ENCODE results near the gene BANK1. TPM values are rescaled to one million over a fixed set of nuclear protein-coding genes. Genes with fewer than 3 reads are reported as not detected.

BANK1 gene
- total RNA-seq, 2 donors from 2014 or later, result 0.53 to 0.57 TPM

- Mint-ChIP-seq H3K27me3 (ENCODE audit: insufficient read depth) (no peaks in the 10 kb centered on the region), H3K9me3 (no peaks in the 10 kb centered on the region), H3K4me1 (peaks cover 6% of the 10 kb centered on the region), H3K4me3 (no peak overlapping the region), H3K27ac (no peak overlapping the region), H3K36me3 (ENCODE audit: low read depth) (no peaks in the 10 kb centered on the region)
- Histone ChIP-seq H3K9ac (ENCODE audit: extremely low read depth, low read length, poor library complexity, severe bottlenecking) (no peak overlapping the region), H3K36me3 (ENCODE audit: control insufficient read depth, insufficient read depth, low read length) (no peaks in the 10 kb centered on the region), H3K27ac (ENCODE audit: low read depth, low read length) (no peak overlapping the region), H3K4me1 (ENCODE audit: control insufficient read depth, insufficient read depth, low read length) (no peaks in the 10 kb centered on the region), H3K9me3 (ENCODE audit: control insufficient read depth, low read length) (no peaks in the 10 kb centered on the region), H3K27me3 (ENCODE audit: control insufficient read depth, insufficient read depth, low read length, poor library complexity, severe bottlenecking) (no peaks in the 10 kb centered on the region), H3K4me3 (ENCODE audit: low read length) (no peak overlapping the region)
- no peak for DNase-seq
- TF ChIP-seq, protein P1, sequence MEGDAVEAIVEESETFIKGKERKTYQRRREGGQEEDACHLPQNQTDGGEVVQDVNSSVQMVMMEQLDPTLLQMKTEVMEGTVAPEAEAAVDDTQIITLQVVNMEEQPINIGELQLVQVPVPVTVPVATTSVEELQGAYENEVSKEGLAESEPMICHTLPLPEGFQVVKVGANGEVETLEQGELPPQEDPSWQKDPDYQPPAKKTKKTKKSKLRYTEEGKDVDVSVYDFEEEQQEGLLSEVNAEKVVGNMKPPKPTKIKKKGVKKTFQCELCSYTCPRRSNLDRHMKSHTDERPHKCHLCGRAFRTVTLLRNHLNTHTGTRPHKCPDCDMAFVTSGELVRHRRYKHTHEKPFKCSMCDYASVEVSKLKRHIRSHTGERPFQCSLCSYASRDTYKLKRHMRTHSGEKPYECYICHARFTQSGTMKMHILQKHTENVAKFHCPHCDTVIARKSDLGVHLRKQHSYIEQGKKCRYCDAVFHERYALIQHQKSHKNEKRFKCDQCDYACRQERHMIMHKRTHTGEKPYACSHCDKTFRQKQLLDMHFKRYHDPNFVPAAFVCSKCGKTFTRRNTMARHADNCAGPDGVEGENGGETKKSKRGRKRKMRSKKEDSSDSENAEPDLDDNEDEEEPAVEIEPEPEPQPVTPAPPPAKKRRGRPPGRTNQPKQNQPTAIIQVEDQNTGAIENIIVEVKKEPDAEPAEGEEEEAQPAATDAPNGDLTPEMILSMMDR (conservative IDR thresholded peaks at IDR 0.05), result no peak
Measured at GRCh38 chr4:101831816-101832215, 41.3 kb downstream of the BANK1 start.

DNA sequence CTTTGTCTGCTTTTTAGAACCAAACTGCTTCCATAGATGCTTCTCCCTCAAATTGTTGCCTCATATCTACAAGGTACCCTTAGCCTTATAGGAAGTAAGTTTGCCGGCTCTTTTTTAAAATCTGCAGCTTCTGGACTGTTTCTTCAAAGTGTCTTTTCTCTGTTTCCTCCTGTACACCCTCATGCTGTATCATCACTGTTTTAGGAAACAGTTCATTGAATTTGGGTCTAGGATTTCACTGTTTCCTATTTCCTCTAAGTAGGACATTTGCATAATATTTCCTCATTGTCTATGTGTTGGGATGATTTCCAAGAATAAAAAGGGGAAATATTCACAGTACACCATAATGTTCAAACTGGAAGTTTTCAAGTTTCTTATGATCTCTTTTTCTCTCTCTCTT, 43.0 kb downstream of the BANK1 start:
- H3K4me1 Mint-ChIP-seq, result peaks cover 6% of the 10 kb centered on the region
- H3K9me3 Mint-ChIP-seq, result no peaks in the 10 kb centered on the region
- no peaks in the 10 kb centered on the region for H3K36me3 ChIP-seq (ENCODE audit: control insufficient read depth, insufficient read depth, low read length)
- H3K4me3 ChIP-seq (ENCODE audit: low read length), result no peak overlapping the region
- no peak overlapping the region for H3K4me3 Mint-ChIP-seq
- no peaks in the 10 kb centered on the region for H3K27me3 ChIP-seq (ENCODE audit: control insufficient read depth, insufficient read depth, low read length, poor library complexity, severe bottlenecking)
- H3K9ac ChIP-seq (ENCODE audit: extremely low read depth, low read length, poor library complexity, severe bottlenecking), result no peak overlapping the region
- H3K27me3 Mint-ChIP-seq (ENCODE audit: insufficient read depth), result no peaks in the 10 kb centered on the region
- no peaks in the 10 kb centered on the region for H3K9me3 ChIP-seq (ENCODE audit: control insufficient read depth, low read length)
- no peak overlapping the region for H3K27ac ChIP-seq (ENCODE audit: low read depth, low read length)
- TF ChIP-seq, protein P1 (conservative IDR thresholded peaks at IDR 0.05), result no peak
- 88 to 100% methylated on average over 1 of the region's 1 CpG for WGBS, 2 experiments (ENCODE audit: insufficient coverage in 1 of 2, insufficient read length in 1 of 2)
- no peaks in the 10 kb centered on the region for H3K36me3 Mint-ChIP-seq (ENCODE audit: low read depth)
- no peak overlapping the region for H3K27ac Mint-ChIP-seq
- DNase-seq, result no peak
- no peaks in the 10 kb centered on the region for H3K4me1 ChIP-seq (ENCODE audit: control insufficient read depth, insufficient read depth, low read length)

GRCh38 chr4:101835121-101835904, 44.8 kb downstream of the BANK1 start:
- no peaks in the 10 kb centered on the region for H3K27me3 Mint-ChIP-seq (ENCODE audit: insufficient read depth)

More at GRCh38 chr4:101835121-101835904, 44.8 kb downstream of the BANK1 start:
- H3K27ac Mint-ChIP-seq, result no peak overlapping the region
- H3K9me3 ChIP-seq (ENCODE audit: control insufficient read depth, low read length), result no peaks in the 10 kb centered on the region
- H3K4me1 ChIP-seq (ENCODE audit: control insufficient read depth, insufficient read depth, low read length), result no peaks in the 10 kb centered on the region
- no peaks in the 10 kb centered on the region for H3K36me3 ChIP-seq (ENCODE audit: control insufficient read depth, insufficient read depth, low read length)
- no peaks in the 10 kb centered on the region for H3K27me3 ChIP-seq (ENCODE audit: control insufficient read depth, insufficient read depth, low read length, poor library complexity, severe bottlenecking)
- no peak overlapping the region for H3K4me3 ChIP-seq (ENCODE audit: low read length)
- H3K9me3 Mint-ChIP-seq, result no peaks in the 10 kb centered on the region
- H3K27ac ChIP-seq (ENCODE audit: low read depth, low read length), result no peak overlapping the region
- TF ChIP-seq, protein P1 (conservative IDR thresholded peaks at IDR 0.05), result no peak
- DNase-seq, result no peak
- H3K9ac ChIP-seq (ENCODE audit: extremely low read depth, low read length, poor library complexity, severe bottlenecking), result no peak overlapping the region
- 87 to 100% methylated on average over 1 to 2 of the region's 2 CpGs for WGBS, 2 experiments (ENCODE audit: insufficient coverage in 1 of 2, insufficient read length in 1 of 2)
- no peak overlapping the region for H3K4me3 Mint-ChIP-seq
- peaks cover 6% of the 10 kb centered on the region for H3K4me1 Mint-ChIP-seq
- H3K36me3 Mint-ChIP-seq (ENCODE audit: low read depth), result no peaks in the 10 kb centered on the region

Measured in endodermal cell (in vitro differentiated cells).